Endothelial cell of umbilical vein (primary cell): ENCODE measurements around the gene ANKRD63.

ENCODE experiments used
- POLR2AphosphoS5 ChIP-seq: IDR thresholded peaks from 2 replicates; pipeline ENCODE4 v1.6.1; 2012; ENCODE audit warnings: low read depth, mild to moderate bottlenecking, control low read depth, low read length, moderate library complexity; ENCODE audit not compliant: insufficient read depth
- TF ChIP-seq, protein P1 (sequence below), 2 donors: IDR thresholded peaks; 1 replicate in 1 of 2; 2 replicates in 1 of 2; pipeline ENCODE4 v1.5.1; 2011; ENCODE audit warnings: low read length in 2 of 2, mild to moderate bottlenecking in 2 of 2, moderate library complexity in 2 of 2, control low read depth in 1 of 2, inconsistent platforms in 1 of 2, low read depth in 1 of 2; ENCODE audit not compliant: insufficient read depth in 1 of 2; ENCODE audit errors: extremely low read depth in 1 of 2

DNA sequence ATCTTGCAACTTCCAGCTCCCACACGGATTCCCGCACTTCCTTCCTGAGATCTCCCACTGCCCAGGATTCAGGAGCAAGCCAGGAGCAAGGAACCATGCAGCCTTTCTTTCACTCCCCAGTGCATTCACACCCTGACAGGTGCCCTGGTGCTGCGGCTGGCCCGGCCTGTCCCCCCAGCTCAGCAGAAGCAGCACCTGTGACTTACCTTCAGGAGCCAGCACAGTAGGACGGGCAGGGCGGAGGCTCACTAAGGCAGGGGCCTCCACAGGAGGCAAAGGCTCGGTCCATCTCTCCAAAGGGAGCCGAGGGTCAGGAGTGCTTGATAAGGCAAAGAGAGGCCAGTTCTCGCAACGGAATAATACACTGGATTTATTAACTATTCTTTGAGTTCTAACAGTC lies 4.8 kb downstream of the ANKRD63 start:
- TF ChIP-seq POLR2AphosphoS5 = no peak
- TF ChIP-seq, protein P1, sequence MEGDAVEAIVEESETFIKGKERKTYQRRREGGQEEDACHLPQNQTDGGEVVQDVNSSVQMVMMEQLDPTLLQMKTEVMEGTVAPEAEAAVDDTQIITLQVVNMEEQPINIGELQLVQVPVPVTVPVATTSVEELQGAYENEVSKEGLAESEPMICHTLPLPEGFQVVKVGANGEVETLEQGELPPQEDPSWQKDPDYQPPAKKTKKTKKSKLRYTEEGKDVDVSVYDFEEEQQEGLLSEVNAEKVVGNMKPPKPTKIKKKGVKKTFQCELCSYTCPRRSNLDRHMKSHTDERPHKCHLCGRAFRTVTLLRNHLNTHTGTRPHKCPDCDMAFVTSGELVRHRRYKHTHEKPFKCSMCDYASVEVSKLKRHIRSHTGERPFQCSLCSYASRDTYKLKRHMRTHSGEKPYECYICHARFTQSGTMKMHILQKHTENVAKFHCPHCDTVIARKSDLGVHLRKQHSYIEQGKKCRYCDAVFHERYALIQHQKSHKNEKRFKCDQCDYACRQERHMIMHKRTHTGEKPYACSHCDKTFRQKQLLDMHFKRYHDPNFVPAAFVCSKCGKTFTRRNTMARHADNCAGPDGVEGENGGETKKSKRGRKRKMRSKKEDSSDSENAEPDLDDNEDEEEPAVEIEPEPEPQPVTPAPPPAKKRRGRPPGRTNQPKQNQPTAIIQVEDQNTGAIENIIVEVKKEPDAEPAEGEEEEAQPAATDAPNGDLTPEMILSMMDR (IDR thresholded peaks at IDR 0.05; ENCODE audit: extremely low read depth in 1 of 2, insufficient read depth in 1 of 2, low read depth in 1 of 2, low read length in 2 of 2) = no peak
